GM12878 (cell line): ENCODE results near the gene VPS13C. TPM values are rescaled to one million over a fixed set of nuclear protein-coding genes. Genes with fewer than 3 reads are reported as not detected.

Experiments
- ATAC-seq: fragments of 200-7000 bp; cut with Tn5 transposase; 3 replicates; pipeline ENCODE4 v1.9.1; 2020; ENCODE audit warnings: mild to moderate bottlenecking, moderate library complexity
- BruUV-seq: library from RNA; stranded (reverse); fragments of 400-500 nt; replicated peaks from 2 replicates; lab custom pipeline; 2021; lab: Mats Ljungman, UMichigan
- CTCF ChIA-PET: fragments of 300-600 bp; sonication (Branson Sonifier 250); formaldehyde crosslinking; extraction: SDS; loops from one replicate; lab custom pipeline; 2021; ENCODE audit warnings: inconsistent platforms; lab: Yijun Ruan, JAX
- POLR2A ChIA-PET: fragments of 350-600 bp; formaldehyde crosslinking; extraction: SDS; loops from one replicate; lab custom pipeline; 2021; ENCODE audit warnings: inconsistent platforms; lab: Charles Lee
- RAD21 ChIA-PET: fragments of 300-600 bp; sonication (Branson Sonifier 250); formaldehyde crosslinking; loops from one replicate; lab custom pipeline; 2023; ENCODE audit warnings: antibody characterized with exemption; ENCODE audit not compliant: unreplicated experiment; lab: Charles Lee
- SMC1A ChIA-PET: fragments of 300-600 bp; sonication (Branson Sonifier 250); formaldehyde crosslinking; loops from one replicate; lab custom pipeline; 2023; ENCODE audit not compliant: unreplicated experiment, uncharacterized antibody; lab: Charles Lee
- DNase-seq: peaks from one replicate; pipeline ENCODE4 v3.0.0-alpha.2; 2011; ENCODE audit warnings: low read depth, low spot score
- FAIRE-seq: peaks from 3 replicates; lab custom pipeline; 2011; peaks lifted over from hg19 to GRCh38; lab: Jason Lieb, UNC
- H2AFZ ChIP-seq: 2 replicates; pipeline ENCODE4 v1.6.0; 2011; ENCODE audit warnings: low read depth, low read length, control low read depth; ENCODE audit not compliant: control insufficient read depth
- H3K27ac ChIP-seq: 2 replicates; pipeline ENCODE4 v1.5.1; 2011; ENCODE audit warnings: control low read depth; ENCODE audit not compliant: control insufficient read depth, insufficient read depth
- H3K27me3 ChIP-seq, 2 experiments: replicated peaks in 1 of 2; 2 replicates each; pipeline versions ENCODE4 v1.6.0 to v1.6.1; 2011; ENCODE audit warnings: low read length in 1 of 2; ENCODE audit not compliant: control insufficient read depth in 2 of 2, insufficient read depth in 2 of 2
- H3K36me3 ChIP-seq, 2 experiments: 2 replicates each; pipeline ENCODE4 v1.5.1; 2011; ENCODE audit warnings: low read length in 1 of 2; ENCODE audit not compliant: control insufficient read depth in 2 of 2, insufficient read depth in 2 of 2
- H3K4me1 ChIP-seq: 2 replicates; pipeline ENCODE4 v1.6.1; 2011; ENCODE audit warnings: mild to moderate bottlenecking, low read length, moderate library complexity, mixed read lengths; ENCODE audit not compliant: control insufficient read depth, insufficient read depth
- H3K4me2 ChIP-seq: 2 replicates; pipeline ENCODE4 v1.6.0; 2011; ENCODE audit warnings: control low read depth; ENCODE audit not compliant: control insufficient read depth, insufficient read depth
- H3K4me3 ChIP-seq: fragments of 200-600 bp; sonication (generic); 2 replicates; pipeline ENCODE4 v1.5.1; 2016
- H3K79me2 ChIP-seq: 2 replicates; pipeline ENCODE4 v1.6.0; 2011; ENCODE audit warnings: low read length; ENCODE audit not compliant: control insufficient read depth, insufficient read depth
- H3K9ac ChIP-seq: 2 replicates; pipeline ENCODE4 v1.8.0; 2011; ENCODE audit warnings: low read length, control low read depth, mixed read lengths; ENCODE audit not compliant: control insufficient read depth, insufficient read depth
- H3K9me3 ChIP-seq: replicated peaks from 3 replicates; pipeline ENCODE4 v1.5.1; 2011; ENCODE audit warnings: mild to moderate bottlenecking, low read length; ENCODE audit not compliant: control insufficient read depth, insufficient read depth
- H4K20me1 ChIP-seq: 2 replicates; pipeline ENCODE4 v1.6.0; 2011; ENCODE audit not compliant: control insufficient read depth, insufficient read depth
- GATAD2B ChIP-seq: fragments of 450-650 bp; conservative IDR thresholded peaks from 2 replicates; pipeline ENCODE4 v1.6.1; 2017; ENCODE audit warnings: low read depth, mild to moderate bottlenecking, moderate library complexity
- HDAC6 ChIP-seq: fragments of 200-600 bp; sonication (generic); IDR thresholded peaks from one replicate; pipeline ENCODE4 v1.8.0; 2017; ENCODE audit warnings: antibody characterized with exemption; ENCODE audit not compliant: unreplicated experiment
- JUNB ChIP-seq: IDR thresholded peaks from 2 replicates; pipeline ENCODE4 v1.6.1; 2016; ENCODE audit warnings: antibody characterized with exemption, mild to moderate bottlenecking
- MTA2 ChIP-seq: fragments of 450-650 bp; IDR thresholded peaks from 2 replicates; pipeline ENCODE4 v1.6.1; 2016; ENCODE audit warnings: low read depth, mild to moderate bottlenecking, moderate library complexity
- NR2C1 ChIP-seq: fragments of 450-650 bp; IDR thresholded peaks from 2 replicates; pipeline ENCODE4 v1.6.1; 2017; ENCODE audit warnings: antibody characterized with exemption, mild to moderate bottlenecking, moderate library complexity
- NR2F1 ChIP-seq: fragments of 450-650 bp; conservative IDR thresholded peaks from 2 replicates; pipeline ENCODE4 v1.6.1; 2017; ENCODE audit warnings: mild to moderate bottlenecking
- POLR2AphosphoS2 ChIP-seq: IDR thresholded peaks from 2 replicates; pipeline ENCODE4 v1.6.1; 2011; ENCODE audit warnings: low read depth, mild to moderate bottlenecking, low read length, improper control_type of control experiment, moderate library complexity
- RBBP5 ChIP-seq: fragments of 200-600 bp; sonication (generic); conservative IDR thresholded peaks from 2 replicates; pipeline ENCODE4 v1.6.1; 2016
- RCOR1 ChIP-seq: conservative IDR thresholded peaks from 2 replicates; pipeline ENCODE4 v1.6.1; 2012; ENCODE audit warnings: low read depth, low read length, improper control_type of control experiment
- SMAD5 ChIP-seq: IDR thresholded peaks from 2 replicates; pipeline ENCODE4 v1.6.1; 2016; ENCODE audit warnings: antibody characterized with exemption, low read depth
- SP1 ChIP-seq: IDR thresholded peaks from one replicate; pipeline ENCODE4 v1.6.1; 2011; ENCODE audit warnings: low read depth, low read length
- SUPT20H ChIP-seq: IDR thresholded peaks from 2 replicates; pipeline ENCODE4 v1.6.1; 2011; ENCODE audit warnings: low read depth, mild to moderate bottlenecking, low read length, moderate library complexity, borderline replicate concordance; ENCODE audit not compliant: control insufficient read depth
- ZNF384 ChIP-seq: IDR thresholded peaks from 2 replicates; pipeline ENCODE4 v1.6.1; 2012; ENCODE audit warnings: low read depth, mild to moderate bottlenecking, low read length, improper control_type of control experiment, borderline replicate concordance
- WGBS: methylation state at CpG from one replicate; pipeline ENCODE4 v1.1.6; 2016; ENCODE audit warnings: low lambda C conversion rate; ENCODE audit not compliant: insufficient replicate concordance, insufficient coverage; ENCODE audit errors: missing lambda C conversion rate; 5-methylcytosine and 5-hydroxymethylcytosine counted together
- in situ Hi-C: fragments of 300-500 bp; cut with MboI; formaldehyde crosslinking; loops from 9 replicates; pipeline ENCODE4 v1.14.3; 2018; ENCODE audit warnings: mixed read lengths
- intact Hi-C: fragments of 100-400 bp; cut with micrococcal nuclease; formaldehyde crosslinking; loops from one replicate; pipeline ENCODE4 v1.14.2; 2022; ENCODE audit not compliant: unreplicated experiment
- polyA plus RNA-seq, 11 experiments: library from polyadenylated mRNA; depleted of rRNA in 4 of 11; unstranded in 6 of 11; stranded (reverse) in 5 of 11; fragments of >200 nt; fragmentation: Nextera tagmentation in 4 of 11; fragmentation: Illumina TruSeq in 1 of 11; extraction: Ambion mirVana in 4 of 11; extraction: Trizol in 1 of 11; gene quantifications; 1 replicate in 1 of 11; 2 replicates in 10 of 11; pipeline versions ENCODE4 v1.2.1 to v1.2.3, GENCODE V29; 2011 to 2016; ENCODE audit warnings: inconsistent platforms in 2 of 11, missing spikeins in 2 of 11, low read depth in 1 of 11
- total RNA-seq, 4 experiments: library from RNA; depleted of rRNA in 3 of 4; stranded (reverse); fragments of >200 nt in 3 of 4; fragmentation: Illumina TruSeq in 1 of 4; extraction: Trizol in 1 of 4; gene quantifications; 2 replicates each; pipeline versions ENCODE4 v1.2.1 to v1.2.3, GENCODE V29; 2013 to 2021
- TF ChIP-seq, protein P1 (sequence below): fragments of 150-350 bp; IDR thresholded peaks from 2 replicates; pipeline ENCODE4 v1.6.1; 2014; ENCODE audit warnings: mild to moderate bottlenecking, low read depth, low read length
- TF ChIP-seq, protein P2 (sequence below): IDR thresholded peaks from 2 replicates; pipeline ENCODE4 v1.6.1; 2011; ENCODE audit warnings: mild to moderate bottlenecking, low read depth, low read length, moderate library complexity; ENCODE audit not compliant: insufficient replicate concordance
- TF ChIP-seq, protein P3 (sequence below): fragments of 450-650 bp; IDR thresholded peaks from 2 replicates; pipeline ENCODE4 v1.6.1; 2017; ENCODE audit warnings: mild to moderate bottlenecking, moderate library complexity

The VPS13C gene
- total and polyA plus RNA-seq, 10 of the 15 experiments (the other 5 are each of a cell fraction or from before 2014, with no cell fraction given), result 9.3 to 53.1 (median 31.8) TPM

DNA sequence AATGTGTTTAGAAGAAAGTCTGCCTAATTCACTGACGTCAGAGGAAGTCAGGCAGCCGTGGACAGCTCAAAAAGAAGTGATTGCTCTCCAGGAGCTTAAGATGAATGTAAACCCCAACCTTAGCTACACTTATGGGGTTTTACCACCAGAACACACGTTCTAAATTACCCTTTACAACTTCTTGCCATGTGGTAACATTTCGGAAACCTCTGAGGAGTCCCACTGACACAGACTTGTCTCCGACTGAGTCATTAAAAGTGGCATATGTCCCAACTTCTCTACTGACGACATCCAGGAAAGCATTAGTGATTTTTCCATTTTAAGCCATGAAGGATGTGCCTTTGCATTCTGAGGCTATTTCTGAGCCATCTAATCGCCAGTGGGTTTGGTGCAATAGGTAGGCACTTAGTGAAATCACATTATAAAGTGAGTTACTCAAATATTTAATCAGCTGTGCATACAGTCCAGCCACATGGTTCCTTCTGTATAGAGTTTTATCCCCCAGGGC is 38.9 kb upstream of the VPS13C start:
- DNase-seq (no peak), FAIRE-seq (no peak), ATAC-seq (no peak)
- no peak overlapping the region for H3K9ac ChIP-seq
- intact Hi-C loops, result no loop called here
- H3K79me2 ChIP-seq, result no peaks in the 10 kb centered on the region
- no peaks in the 10 kb centered on the region for H3K36me3 ChIP-seq
- no peaks in the 10 kb centered on the region for H3K9me3 ChIP-seq
- H3K4me1 ChIP-seq, result no peaks in the 10 kb centered on the region
- 25% methylated on average over 7 of the region's 7 CpGs for WGBS
- RAD21 ChIA-PET, result no interaction called here
- SMC1A ChIA-PET, result interaction anchor here (1.0 kb wide), 1 partner anchor 16 kb away, joined by 3 read pairs; no protein-coding TSS in a partner anchor
- H3K4me2 ChIP-seq, result no peak overlapping the region
- H3K4me3 ChIP-seq, result no peak overlapping the region
- H3K27me3 ChIP-seq, result peaks cover 0 to 2% of the 10 kb centered on the region in 2 experiments; a peak in 1 of 4 replicates
- in situ Hi-C loops, result no loop called here
- no TSS peak for BruUV-seq
- H2AFZ ChIP-seq, result no peak overlapping the region
- H3K27ac ChIP-seq, result no peak overlapping the region
- POLR2A ChIA-PET, result no interaction called here
- H4K20me1 ChIP-seq, result no peaks in the 10 kb centered on the region
- CTCF ChIA-PET, result no interaction called here
- TF ChIP-seq ZNF384 (no peak), RBBP5 (no peak), SUPT20H (no peak), GATAD2B (no peak), SP1 (no peak), JUNB (no peak), NR2C1 (no peak), RCOR1 (no peak), NR2F1 (no peak), HDAC6 (no peak), POLR2AphosphoS2 (no peak), SMAD5 (no peak), MTA2 (no peak)
- TF ChIP-seq, protein P1, sequence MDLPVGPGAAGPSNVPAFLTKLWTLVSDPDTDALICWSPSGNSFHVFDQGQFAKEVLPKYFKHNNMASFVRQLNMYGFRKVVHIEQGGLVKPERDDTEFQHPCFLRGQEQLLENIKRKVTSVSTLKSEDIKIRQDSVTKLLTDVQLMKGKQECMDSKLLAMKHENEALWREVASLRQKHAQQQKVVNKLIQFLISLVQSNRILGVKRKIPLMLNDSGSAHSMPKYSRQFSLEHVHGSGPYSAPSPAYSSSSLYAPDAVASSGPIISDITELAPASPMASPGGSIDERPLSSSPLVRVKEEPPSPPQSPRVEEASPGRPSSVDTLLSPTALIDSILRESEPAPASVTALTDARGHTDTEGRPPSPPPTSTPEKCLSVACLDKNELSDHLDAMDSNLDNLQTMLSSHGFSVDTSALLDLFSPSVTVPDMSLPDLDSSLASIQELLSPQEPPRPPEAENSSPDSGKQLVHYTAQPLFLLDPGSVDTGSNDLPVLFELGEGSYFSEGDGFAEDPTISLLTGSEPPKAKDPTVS, result no peak
- TF ChIP-seq, protein P2, sequence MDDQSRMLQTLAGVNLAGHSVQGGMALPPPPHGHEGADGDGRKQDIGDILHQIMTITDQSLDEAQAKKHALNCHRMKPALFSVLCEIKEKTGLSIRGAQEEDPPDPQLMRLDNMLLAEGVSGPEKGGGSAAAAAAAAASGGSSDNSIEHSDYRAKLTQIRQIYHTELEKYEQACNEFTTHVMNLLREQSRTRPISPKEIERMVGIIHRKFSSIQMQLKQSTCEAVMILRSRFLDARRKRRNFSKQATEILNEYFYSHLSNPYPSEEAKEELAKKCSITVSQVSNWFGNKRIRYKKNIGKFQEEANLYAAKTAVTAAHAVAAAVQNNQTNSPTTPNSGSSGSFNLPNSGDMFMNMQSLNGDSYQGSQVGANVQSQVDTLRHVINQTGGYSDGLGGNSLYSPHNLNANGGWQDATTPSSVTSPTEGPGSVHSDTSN, result no peak
- TF ChIP-seq, protein P3, sequence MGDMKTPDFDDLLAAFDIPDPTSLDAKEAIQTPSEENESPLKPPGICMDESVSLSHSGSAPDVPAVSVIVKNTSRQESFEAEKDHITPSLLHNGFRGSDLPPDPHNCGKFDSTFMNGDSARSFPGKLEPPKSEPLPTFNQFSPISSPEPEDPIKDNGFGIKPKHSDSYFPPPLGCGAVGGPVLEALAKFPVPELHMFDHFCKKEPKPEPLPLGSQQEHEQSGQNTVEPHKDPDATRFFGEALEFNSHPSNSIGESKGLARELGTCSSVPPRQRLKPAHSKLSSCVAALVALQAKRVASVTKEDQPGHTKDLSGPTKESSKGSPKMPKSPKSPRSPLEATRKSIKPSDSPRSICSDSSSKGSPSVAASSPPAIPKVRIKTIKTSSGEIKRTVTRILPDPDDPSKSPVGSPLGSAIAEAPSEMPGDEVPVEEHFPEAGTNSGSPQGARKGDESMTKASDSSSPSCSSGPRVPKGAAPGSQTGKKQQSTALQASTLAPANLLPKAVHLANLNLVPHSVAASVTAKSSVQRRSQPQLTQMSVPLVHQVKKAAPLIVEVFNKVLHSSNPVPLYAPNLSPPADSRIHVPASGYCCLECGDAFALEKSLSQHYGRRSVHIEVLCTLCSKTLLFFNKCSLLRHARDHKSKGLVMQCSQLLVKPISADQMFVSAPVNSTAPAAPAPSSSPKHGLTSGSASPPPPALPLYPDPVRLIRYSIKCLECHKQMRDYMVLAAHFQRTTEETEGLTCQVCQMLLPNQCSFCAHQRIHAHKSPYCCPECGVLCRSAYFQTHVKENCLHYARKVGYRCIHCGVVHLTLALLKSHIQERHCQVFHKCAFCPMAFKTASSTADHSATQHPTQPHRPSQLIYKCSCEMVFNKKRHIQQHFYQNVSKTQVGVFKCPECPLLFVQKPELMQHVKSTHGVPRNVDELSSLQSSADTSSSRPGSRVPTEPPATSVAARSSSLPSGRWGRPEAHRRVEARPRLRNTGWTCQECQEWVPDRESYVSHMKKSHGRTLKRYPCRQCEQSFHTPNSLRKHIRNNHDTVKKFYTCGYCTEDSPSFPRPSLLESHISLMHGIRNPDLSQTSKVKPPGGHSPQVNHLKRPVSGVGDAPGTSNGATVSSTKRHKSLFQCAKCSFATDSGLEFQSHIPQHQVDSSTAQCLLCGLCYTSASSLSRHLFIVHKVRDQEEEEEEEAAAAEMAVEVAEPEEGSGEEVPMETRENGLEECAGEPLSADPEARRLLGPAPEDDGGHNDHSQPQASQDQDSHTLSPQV, result no peak
